Upper lobe of left lung (tissue), 6 donors: ENCODE measurements around the gene DTNB. TPM values are rescaled to one million over a fixed set of nuclear protein-coding genes. Genes with fewer than 3 reads are reported as not detected.

Source experiments
- ATAC-seq, 2 donors: fragments of 200-7000 bp; cut with Tn5 transposase; one replicate each; pipeline ENCODE4 v1.9.1; 2022; ENCODE audit warnings: mild to moderate bottlenecking in 2 of 2, moderate library complexity in 2 of 2; ENCODE audit not compliant: low FRiP score in 2 of 2
- DNase-seq, 2 donors: peaks; one replicate each; pipeline ENCODE4 v3.0.0-alpha.2; 2019 to 2020
- H3K27ac ChIP-seq, 4 donors: fragments of 200-600 bp; sonication (generic); one replicate each; pipeline ENCODE4 v1.5.1; 2016 to 2019
- H3K27me3 ChIP-seq, 4 donors: fragments of 200-600 bp; sonication (generic); one replicate each; pipeline ENCODE4 v1.5.1; 2017 to 2019
- H3K36me3 ChIP-seq, 4 donors: fragments of 200-600 bp; sonication (generic); one replicate each; pipeline ENCODE4 v1.5.1; 2016 to 2019
- H3K4me1 ChIP-seq, 4 donors: fragments of 200-600 bp; sonication (generic); one replicate each; pipeline ENCODE4 v1.5.1; 2018 to 2019
- H3K4me3 ChIP-seq, 4 donors: fragments of 200-600 bp; sonication (generic); one replicate each; pipeline ENCODE4 v1.5.1; 2017 to 2019; ENCODE audit warnings: mild to moderate bottlenecking in 2 of 4, moderate library complexity in 1 of 4
- H3K9me3 ChIP-seq, 4 donors: fragments of 200-600 bp; sonication (generic); one replicate each; pipeline ENCODE4 v1.5.1; 2018 to 2019
- CTCF ChIP-seq, 6 experiments: fragments of 450-650 bp in 4 of 6; fragments of 200-600 bp in 2 of 6; sonication (generic) in 2 of 6; IDR thresholded peaks; one replicate each; pipeline ENCODE4 v1.5.1; 2016 to 2019; ENCODE audit warnings: antibody characterized with exemption in 6 of 6
- EP300 ChIP-seq, 4 donors: sonication (generic); formaldehyde crosslinking; IDR thresholded peaks; one replicate each; pipeline ENCODE4 v1.5.1; 2017; ENCODE audit warnings: antibody characterized with exemption in 4 of 4, control low read depth in 2 of 4
- POLR2A ChIP-seq, 4 donors: fragments of 450-650 bp; IDR thresholded peaks; one replicate each; pipeline ENCODE4 v1.5.1; 2016 to 2017; ENCODE audit warnings: antibody characterized with exemption in 4 of 4, mild to moderate bottlenecking in 2 of 4
- POLR2AphosphoS5 ChIP-seq, 2 donors: sonication (generic); formaldehyde crosslinking; IDR thresholded peaks; one replicate each; pipeline ENCODE4 v1.5.1; 2017; ENCODE audit warnings: antibody characterized with exemption in 2 of 2
- WGBS, 2 donors: methylation state at CpG; one replicate each; pipeline ENCODE4 v1.1.5; 2017 to 2018; 5-methylcytosine and 5-hydroxymethylcytosine counted together
- total RNA-seq, 6 donors: library from RNA; depleted of rRNA in 4 of 6; stranded (reverse); fragments of >200 nt in 4 of 6; gene quantifications; one replicate each; pipeline versions ENCODE4 v1.1.0 to v1.2.1, GENCODE V29; 2016 to 2021
- donor health status: DM: no; HTN: no; CAD: no; lungs with moderate emphysema.
- donor health status: DM: no; HTN: yes; CAD: no; lungs with severe emphysema.

Gene DTNB
- total RNA-seq, 6 donors from 2014 or later, result 19.3 to 59.7 (median 25.6) TPM

- ATAC-seq, result no peak
Measured at GRCh38 chr2:25712455-25712854, 39.1 kb upstream of the DTNB start.

GRCh38 chr2:25711675-25712354 is 38.4 kb upstream of the DTNB start:
- no peak for ATAC-seq
- H3K27me3 ChIP-seq, result no peaks in the 10 kb centered on the region
- TF ChIP-seq POLR2A (IDR thresholded peaks at IDR 0.05) (no peak), POLR2AphosphoS5 (IDR thresholded peaks at IDR 0.05) (no peak), EP300 (IDR thresholded peaks at IDR 0.05) (no peak), CTCF (IDR thresholded peaks at IDR 0.05) (no peak)
- 3 to 6% methylated on average over 12 of the region's 12 CpGs for WGBS, 2 donors
- H3K36me3 ChIP-seq, result no peaks in the 10 kb centered on the region
- H3K4me1 ChIP-seq, result peaks cover 0 to 8% (median 0%) of the 10 kb centered on the region in 4 donors
- DNase-seq, result no peak
- peak overlapping the region in 1 of 4 donors; percentile 44 for H3K27ac ChIP-seq
- peak overlapping the region in 3 of 4 donors; percentile 16 to 33 (median 21) for H3K4me3 ChIP-seq
- H3K9me3 ChIP-seq, result no peaks in the 10 kb centered on the region

More at GRCh38 chr2:25712455-25712854, 39.1 kb upstream of the DTNB start:
- DNase-seq, result no peak
- TF ChIP-seq CTCF (IDR thresholded peaks at IDR 0.05) (no peak), EP300 (IDR thresholded peaks at IDR 0.05) (no peak), POLR2A (IDR thresholded peaks at IDR 0.05) (no peak), POLR2AphosphoS5 (IDR thresholded peaks at IDR 0.05) (no peak)
- no peaks in the 10 kb centered on the region for H3K36me3 ChIP-seq
- no peak overlapping the region for H3K4me3 ChIP-seq
- peaks cover 0 to 8% (median 0%) of the 10 kb centered on the region in 4 donors for H3K4me1 ChIP-seq
- no peak overlapping the region for H3K27ac ChIP-seq
- no peaks in the 10 kb centered on the region for H3K27me3 ChIP-seq
- WGBS, 2 donors, result 59 to 63% methylated on average over 5 of the region's 5 CpGs
- H3K9me3 ChIP-seq, result no peaks in the 10 kb centered on the region

- Histone ChIP-seq H3K27ac (no peak overlapping the region), H3K4me3 (no peak overlapping the region), H3K36me3 (no peaks in the 10 kb centered on the region), H3K4me1 (peaks cover 0 to 8% (median 0%) of the 10 kb centered on the region in 4 donors), H3K27me3 (no peaks in the 10 kb centered on the region), H3K9me3 (no peaks in the 10 kb centered on the region)
- WGBS, 2 donors, result 87 to 89% methylated on average over 3 of the region's 3 CpGs
- no peak for DNase-seq
- TF ChIP-seq POLR2AphosphoS5 (IDR thresholded peaks at IDR 0.05) (no peak), CTCF (IDR thresholded peaks at IDR 0.05) (no peak), EP300 (IDR thresholded peaks at IDR 0.05) (no peak), POLR2A (IDR thresholded peaks at IDR 0.05) (no peak)
- no peak for ATAC-seq
Measured at GRCh38 chr2:25710750-25711149, 37.4 kb upstream of the DTNB start.

GRCh38 chr2:25709349-25709748 is 36.0 kb upstream of the DTNB start:
- Histone ChIP-seq H3K4me3 (no peak overlapping the region), H3K9me3 (no peaks in the 10 kb centered on the region), H3K27me3 (no peaks in the 10 kb centered on the region), H3K27ac (no peak overlapping the region), H3K4me1 (peaks cover 0 to 8% (median 0%) of the 10 kb centered on the region in 4 donors), H3K36me3 (no peaks in the 10 kb centered on the region)
- DNase-seq (no peak), ATAC-seq (no peak)
- 95% methylated on average over 2 of the region's 2 CpGs for WGBS, 2 donors
- TF ChIP-seq CTCF (IDR thresholded peaks at IDR 0.05) (no peak), POLR2A (IDR thresholded peaks at IDR 0.05) (no peak), EP300 (IDR thresholded peaks at IDR 0.05) (no peak), POLR2AphosphoS5 (IDR thresholded peaks at IDR 0.05) (no peak)
